Measurements from ENCODE around the gene KRT33B.
"Not testable (repeated sequence)": the region's sequence is repeated elsewhere in the genome, so short reads cannot be mapped to it uniquely, and the experiment has no call there.

Gene KRT33B

DNA sequence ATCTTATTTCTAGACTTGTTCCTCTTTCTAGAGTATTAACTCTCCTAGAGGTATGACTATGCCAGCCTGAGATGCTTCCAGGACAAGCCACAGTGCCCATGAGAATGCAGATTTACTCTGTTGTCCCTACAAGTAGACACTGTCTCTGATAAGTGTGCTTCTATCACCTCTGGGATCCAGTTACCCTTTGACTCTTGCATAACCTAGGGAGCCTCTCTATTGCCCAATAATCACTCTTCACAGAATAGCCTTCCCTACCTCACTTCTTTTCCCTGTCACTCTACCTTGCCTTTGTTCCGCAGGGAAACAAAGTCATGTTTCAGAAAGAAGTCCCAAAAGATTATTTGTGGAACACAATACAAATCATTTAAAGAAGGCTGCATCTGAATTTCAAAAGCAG is 14.1 kb upstream of the KRT33B start:
- TF ChIP-seq CTCF (IDR thresholded peaks at IDR 0.05; ENCODE audit: low read depth, low read length), result no peak

DNA sequence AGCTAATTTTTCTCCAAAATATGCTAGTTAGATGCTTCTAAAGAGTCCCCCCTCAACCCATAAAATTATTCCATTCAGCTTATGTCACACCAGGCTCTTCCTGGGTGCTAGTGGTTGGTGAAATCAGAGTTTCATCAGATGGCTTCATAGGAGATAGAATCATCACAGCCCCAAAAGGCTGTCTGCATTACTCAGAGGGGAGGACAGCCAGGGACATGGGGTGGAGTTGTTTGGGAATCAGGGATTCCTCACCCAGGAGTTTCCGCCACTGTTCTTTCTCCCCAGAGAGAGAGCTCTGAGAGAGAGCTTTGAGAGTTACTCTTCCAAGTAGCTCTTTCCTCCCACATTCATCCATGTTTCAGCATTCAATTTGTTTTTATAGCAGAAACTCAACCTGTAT is 12.8 kb upstream of the KRT33B start:
- no peak for TF ChIP-seq CTCF (IDR thresholded peaks at IDR 0.05; ENCODE audit: low read depth, low read length)
- DNase-seq (ENCODE audit: extremely low read depth, low read depth), result no peak

More for the DNA sequence above, 14.1 kb upstream of the KRT33B start:
- no peak for DNase-seq (ENCODE audit: extremely low read depth, low read depth)

DNA sequence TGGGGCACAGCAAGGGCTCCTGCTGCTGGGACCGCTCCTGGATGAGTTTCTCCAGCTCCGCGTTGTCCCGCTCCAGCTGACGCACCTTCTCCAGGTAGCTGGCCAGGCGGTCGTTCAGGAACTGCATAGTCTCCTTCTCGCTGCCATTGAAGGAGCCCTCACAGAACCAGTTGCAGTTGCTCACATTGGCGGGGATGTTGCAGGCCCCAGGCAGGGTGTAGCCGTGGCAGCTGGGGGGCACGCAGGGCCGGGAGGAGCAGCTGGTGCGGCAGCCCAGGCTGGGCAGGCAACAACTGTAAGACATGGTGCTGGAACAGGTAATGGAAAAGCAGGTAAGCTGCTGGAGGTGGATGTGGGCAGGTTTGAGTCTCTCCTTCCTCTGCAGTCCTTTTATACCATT is 12.3 kb upstream of the KRT33B start, which contains the start of gene KRT34:
Gene KRT34, minus strand, starts transcription at position 364 of the 400 bp plus-strand sequence. Its CDS starts 60 bp downstream, at position 304.
- not testable (repeated sequence) for DNase-seq (ENCODE audit: extremely low read depth, low read depth)

GRCh38 chr17:41380091-41380490 is 10.5 kb upstream of the KRT33B start:
- not testable (repeated sequence) for DNase-seq (ENCODE audit: extremely low read depth, low read depth)

DNA sequence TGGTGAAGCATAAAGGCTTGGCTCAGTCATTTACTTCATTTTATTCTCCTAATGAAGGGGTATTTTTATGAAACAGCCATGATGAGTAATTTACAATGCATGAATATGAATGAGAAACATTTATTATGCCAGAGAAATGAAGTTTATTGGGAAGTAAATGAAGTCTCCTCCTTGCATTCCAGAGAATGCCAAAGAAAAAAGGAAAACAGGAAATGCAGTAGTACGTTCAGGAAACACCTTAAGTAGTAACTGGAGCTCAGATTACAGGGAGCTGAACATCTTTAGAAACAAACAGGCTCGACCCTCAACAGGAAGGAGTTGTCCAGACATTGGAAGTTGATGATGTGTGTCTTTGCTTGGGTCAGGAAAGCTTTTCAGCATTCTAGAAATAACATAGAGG is 7.9 kb upstream of the KRT33B start:
- TF ChIP-seq CTCF (IDR thresholded peaks at IDR 0.05; ENCODE audit: low read depth, low read length), result no peak
- no peak for DNase-seq (ENCODE audit: extremely low read depth, low read depth)

- DNase-seq (ENCODE audit: extremely low read depth, low read depth), result no peak
- TF ChIP-seq CTCF (IDR thresholded peaks at IDR 0.05; ENCODE audit: low read depth, low read length), result no peak
These were observed 590 bp downstream of the KRT33B start for GRCh38 chr17:41369023-41369422.

- no peak for TF ChIP-seq CTCF (IDR thresholded peaks at IDR 0.05; ENCODE audit: low read depth, low read length)
- DNase-seq (ENCODE audit: extremely low read depth, low read depth), result no peak
These were observed 2.1 kb downstream of the KRT33B start for GRCh38 chr17:41367426-41368075.

DNA sequence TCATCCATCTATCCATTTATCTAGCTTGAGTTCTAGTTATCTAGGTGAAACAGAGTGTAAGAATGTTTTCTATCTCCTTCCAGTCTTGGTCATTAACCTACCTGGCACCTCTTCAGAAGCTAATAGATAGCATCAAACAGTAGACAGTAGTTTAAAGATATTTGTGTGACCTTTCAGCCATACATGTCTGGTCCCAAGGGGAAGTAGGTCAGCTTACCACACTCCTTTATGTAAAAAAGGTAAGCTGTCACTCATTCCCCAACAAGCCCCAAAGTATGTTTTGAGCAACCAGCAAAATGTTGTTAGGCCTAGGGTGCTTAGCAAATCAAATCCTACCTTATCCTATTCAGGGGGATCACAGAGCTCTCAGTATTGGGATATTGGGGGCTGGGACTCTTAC is 3.5 kb downstream of the KRT33B start:
- no peak for TF ChIP-seq CTCF (IDR thresholded peaks at IDR 0.05; ENCODE audit: low read depth, low read length)
- DNase-seq (ENCODE audit: extremely low read depth, low read depth), result no peak

Measured in AG09319 (cell line).